DMS79 (cell line): ENCODE measurements around the gene RCAN2.

Experiments
- DNase-seq: peaks from one replicate; lab custom pipeline; 2025; lab: John Stamatoyannopoulos, UW

RCAN2 gene

DNA sequence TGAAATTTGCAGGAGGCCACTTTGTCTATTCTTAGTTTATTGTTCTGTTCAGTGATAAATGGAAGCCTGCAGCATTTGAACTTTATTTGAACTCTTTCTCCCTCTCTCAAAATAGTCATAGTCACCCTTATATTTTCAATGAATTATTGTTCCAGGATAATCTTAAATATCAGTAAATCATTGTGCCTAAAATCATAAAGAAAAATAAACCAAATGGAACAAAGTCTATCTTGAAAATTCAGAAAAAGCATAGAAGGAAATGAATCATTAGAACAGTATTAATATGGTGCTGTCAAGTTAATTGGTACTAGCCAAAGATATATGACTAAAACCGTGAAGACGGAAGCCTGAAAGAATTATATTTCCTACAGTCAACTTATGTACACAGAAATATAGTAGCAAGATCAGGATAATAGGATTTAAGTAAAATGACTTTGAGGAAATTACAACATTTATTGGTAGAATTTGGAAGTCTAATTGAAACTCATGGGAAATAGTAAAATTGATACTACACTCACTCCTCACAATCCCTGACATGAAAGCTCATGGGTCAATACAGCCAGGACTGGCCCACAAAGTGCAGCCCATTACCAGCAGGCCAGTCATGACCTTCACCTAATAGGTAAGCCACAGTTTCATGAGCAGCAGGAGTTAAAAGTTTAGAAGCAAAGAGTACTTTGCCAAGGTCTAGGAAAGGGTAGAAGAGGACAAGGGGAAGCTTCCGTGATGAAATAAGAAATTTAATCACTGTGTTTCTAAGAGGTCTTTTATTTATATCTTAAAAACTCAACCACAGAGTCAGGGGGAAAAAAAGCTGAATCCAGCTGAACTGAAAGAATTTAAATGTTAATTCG lies 200.6 kb downstream of the RCAN2 start:
- DNase-seq: no peak

DNA sequence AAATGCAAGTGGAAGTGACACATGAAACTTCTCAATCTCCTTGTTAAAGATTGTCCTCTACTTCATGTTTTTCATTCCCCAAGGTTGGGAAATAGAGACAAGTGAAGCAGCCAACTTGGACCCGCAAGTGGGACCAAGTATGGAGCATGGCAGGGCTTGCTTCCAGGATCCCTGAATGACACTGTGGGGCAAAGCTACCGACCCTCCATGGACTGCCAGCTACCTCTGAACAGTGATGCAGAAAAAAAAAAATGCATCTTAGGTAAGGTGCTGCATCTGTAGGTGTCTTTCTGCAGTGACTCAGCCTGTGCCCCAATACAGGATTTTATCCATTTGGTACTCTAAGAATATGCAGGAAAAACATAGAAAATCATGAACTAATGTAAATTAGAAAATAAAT lies 201.4 kb downstream of the RCAN2 start:
- DNase-seq: no peak

DNA sequence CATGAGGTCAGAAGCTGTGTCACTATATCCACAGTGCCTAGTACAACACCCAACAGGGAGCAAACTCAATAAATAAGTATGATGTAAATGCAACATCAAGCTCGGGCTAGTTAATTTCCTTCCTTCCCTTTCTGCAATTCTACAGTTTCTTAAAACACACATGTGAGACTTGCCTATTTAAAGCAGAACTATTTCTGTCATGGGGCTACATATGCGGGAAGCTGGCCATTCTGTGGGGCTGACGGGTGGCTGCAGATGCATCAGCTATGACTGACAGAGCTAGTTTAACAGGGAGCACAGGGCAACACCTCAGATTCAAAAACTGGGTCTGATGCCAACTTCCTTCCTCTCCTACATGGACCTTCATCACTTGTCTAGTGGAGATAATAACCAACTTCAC lies 202.4 kb downstream of the RCAN2 start:
- no peak for DNase-seq

DNA sequence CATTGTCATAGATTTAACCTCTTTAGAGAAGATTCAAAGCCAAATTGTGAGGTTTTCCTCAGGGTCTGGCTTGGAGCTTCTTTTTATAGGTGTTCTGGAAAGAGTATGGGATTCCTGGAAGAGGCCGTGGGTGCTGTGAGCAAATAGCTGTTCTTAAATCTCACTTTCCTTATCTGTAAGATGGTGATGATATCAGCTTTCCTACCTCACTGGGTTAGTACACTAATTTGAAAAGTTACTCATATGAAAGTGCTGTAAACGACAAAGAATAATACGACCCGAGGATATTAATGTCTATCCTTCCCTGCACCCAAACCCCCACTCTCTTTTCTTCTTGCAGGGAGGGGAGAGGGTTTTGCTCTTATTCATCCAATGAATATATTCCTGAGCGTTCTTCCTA lies 203.6 kb downstream of the RCAN2 start:
- no peak for DNase-seq

DNA sequence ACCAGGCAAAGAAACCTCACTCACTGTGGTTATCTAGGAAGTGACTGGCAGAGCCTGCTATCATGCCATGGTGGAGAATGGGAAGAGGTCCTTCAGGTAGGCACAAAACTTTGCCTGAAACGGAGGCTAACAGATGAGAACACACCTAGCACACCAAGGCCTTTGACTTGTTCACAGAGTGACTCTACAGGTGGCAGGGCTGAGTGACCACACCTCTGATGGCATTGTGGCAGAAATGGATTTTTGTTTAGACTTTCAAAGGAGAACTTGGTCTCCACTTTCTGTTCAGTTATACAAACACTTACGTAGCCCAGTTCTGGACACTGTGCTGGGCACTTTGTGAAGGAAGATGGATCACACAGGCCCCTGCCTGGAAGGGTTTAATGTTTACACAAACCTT lies 204.2 kb downstream of the RCAN2 start:
- DNase-seq: no peak

DNA sequence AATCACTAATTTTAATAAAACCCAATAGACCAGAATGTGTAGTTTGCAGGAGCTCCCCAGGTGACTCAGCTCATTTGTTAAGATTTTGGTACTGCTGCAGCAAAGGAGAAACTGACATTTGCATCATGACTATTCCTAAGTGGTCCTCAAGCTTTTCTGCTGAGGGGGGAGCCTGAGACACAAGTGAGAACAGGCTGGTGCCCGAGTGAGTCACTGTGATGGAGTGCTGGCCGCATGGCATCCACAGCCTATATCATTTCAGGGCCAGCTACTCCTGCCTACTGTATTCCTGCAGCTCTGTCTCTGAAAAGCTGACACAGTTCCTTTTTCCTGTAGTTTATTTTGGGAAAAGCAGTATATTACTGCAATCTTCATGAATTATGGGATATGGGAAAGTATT lies 206.8 kb downstream of the RCAN2 start:
- DNase-seq: no peak

DNA sequence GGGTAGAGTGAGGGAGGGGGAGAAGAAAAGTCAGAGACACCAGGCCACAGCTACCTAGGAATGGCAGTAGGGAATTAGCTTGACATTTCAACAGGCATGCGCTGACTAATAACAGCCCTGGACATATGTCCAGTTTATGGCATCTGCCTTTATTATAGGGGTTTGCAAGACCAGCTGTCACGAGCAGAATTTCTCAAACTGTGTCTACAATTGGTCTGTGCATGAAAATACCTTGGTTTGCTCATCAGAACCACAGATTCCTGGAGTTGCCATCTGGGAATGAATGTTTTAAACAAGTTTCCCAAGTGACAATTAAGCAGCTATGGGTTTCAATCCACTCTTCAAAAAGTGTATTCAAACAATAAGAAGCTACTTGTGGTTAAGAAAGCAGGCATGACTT lies 210.1 kb downstream of the RCAN2 start:
- DNase-seq: no peak

DNA sequence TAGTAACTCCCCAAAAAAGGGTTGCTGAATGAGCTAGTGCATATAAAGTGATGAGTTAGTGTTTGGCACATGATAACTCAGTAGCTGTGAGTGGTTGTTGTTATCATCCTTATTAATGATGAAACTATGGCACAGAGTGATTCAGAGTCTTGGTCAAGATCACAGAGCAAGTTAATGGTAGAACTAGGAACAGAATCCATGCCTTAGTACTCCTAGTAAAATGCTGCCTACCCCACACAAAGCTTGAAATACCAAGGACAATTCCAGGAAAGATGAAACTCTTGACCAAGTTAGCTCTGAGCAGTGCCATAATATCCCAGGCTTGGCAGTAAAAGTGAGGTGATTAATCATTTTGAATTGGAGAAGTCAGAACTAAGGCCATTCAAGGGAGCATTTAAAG lies 211.4 kb downstream of the RCAN2 start:
- DNase-seq: no peak

DNA sequence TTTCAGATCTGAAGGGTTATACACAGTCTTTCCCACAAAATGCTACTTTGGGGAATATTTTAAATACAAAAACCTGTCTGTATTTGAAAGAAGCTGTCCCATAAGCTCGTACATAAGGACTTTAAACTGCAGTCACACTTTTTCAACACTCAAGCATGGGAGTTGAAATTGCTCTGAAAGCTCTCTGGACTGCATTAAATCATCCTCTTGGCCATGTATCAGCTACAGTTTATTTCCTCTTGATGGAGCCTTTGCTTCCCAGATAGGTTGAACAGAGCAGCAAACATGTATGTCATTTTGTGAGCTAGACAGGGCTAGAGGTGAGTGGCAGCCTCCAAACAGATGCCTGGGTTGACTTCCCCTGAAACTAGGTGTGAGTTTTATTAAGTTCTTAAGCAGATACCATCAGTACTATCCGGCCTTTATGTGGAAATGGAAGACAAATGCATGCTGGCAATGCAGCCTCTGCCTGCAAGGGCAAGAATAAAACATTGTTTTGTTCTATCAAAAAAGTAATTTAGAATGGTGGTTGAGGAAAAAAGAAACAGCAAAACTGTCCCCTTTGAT lies 214.6 kb downstream of the RCAN2 start:
- DNase-seq: no peak

DNA sequence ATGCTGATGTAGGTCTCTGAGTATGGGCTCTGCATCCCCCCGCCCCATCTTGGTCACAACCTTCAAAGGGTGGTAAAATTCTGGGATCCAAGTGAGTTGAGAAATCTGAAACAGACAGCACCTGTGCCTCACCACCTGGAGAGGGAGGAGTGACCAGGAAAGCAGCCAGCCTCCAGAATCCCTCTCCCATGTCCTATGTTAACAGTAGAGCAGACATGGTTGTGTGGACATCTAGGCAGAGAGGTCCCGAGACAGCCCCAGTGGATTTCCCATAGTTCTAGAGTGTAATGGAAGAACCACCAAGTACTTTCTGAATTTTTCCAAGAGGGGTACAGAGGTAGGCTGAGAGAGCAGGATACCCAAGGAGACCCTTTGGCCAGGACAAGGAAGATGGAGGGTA lies 216.7 kb downstream of the RCAN2 start:
- no peak for DNase-seq

DNA sequence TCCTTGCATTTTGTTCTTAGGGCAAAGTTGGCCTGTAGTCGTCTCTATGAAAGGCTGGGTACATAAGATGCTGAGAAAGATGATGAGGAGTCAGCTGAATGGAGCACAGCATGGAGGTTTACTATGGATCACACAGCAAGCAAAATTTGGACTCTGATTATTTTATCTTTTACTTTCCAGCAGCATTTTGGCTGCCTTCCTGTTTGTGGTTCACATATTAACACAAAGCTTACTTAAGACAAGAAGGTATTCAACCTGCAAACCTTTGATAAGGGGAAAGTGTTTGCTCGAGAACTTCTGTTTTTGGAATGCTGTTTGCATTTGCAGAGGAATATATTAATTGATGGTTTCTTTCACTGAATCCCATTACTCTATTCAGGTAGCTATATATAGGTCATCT lies 217.3 kb downstream of the RCAN2 start:
- no peak for DNase-seq

DNA sequence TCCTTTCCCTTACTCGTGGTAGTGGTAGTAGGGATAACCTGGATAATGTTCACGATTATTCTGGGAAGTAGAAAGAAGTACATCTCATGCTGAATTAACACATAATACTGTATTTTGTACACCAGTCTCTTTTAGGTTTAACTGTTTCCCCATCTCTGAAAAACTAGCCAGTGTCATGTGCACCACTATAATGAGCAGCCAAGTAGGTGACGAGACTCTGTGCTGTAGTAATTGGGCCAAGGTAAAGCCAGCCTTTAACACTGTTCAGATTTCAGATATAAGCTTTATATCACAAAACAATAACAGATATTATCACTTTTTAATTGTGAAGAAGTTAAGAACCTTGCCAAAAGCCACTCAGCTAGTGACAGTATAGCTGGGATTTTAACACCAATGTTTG lies 219.5 kb downstream of the RCAN2 start:
- no peak for DNase-seq

DNA sequence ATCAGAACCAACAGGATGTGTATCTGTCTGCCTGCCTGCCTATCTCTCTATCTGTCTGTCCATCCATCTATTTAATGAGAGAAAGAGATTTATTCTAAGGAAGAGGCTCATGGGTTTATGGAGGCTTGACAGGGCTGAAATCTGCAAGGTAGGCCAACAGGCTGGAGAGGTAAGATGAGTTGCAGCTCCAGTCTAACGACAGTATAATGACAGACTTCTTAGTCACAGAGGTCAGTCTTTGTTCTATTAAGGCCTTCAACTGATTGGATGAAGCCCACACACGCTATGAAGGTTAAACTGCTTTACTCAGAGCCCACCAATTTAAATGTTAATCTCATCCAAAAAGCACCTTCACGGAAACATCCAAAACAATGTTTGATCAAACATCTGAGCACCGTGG lies 220.1 kb downstream of the RCAN2 start:
- no peak for DNase-seq

DNA sequence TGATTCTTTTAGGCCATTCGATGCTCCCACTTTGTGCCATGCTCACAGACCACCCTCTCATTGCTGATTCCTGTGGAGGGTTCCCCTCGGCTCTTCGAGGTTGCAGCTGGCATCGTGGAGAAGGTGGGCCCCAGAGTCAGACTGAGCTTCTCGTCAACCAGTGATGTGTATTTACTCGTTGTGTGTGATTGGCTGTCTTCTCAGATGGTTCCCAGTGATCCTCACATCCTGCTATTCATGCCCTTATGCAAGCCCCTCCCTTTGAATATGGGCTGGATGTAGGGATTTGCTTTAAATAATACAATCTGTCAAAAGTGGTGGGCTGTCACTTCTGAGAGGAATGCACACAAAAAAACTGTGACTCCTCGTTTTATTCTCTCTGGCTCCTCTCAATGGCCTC lies 220.9 kb downstream of the RCAN2 start:
- no peak for DNase-seq

DNA sequence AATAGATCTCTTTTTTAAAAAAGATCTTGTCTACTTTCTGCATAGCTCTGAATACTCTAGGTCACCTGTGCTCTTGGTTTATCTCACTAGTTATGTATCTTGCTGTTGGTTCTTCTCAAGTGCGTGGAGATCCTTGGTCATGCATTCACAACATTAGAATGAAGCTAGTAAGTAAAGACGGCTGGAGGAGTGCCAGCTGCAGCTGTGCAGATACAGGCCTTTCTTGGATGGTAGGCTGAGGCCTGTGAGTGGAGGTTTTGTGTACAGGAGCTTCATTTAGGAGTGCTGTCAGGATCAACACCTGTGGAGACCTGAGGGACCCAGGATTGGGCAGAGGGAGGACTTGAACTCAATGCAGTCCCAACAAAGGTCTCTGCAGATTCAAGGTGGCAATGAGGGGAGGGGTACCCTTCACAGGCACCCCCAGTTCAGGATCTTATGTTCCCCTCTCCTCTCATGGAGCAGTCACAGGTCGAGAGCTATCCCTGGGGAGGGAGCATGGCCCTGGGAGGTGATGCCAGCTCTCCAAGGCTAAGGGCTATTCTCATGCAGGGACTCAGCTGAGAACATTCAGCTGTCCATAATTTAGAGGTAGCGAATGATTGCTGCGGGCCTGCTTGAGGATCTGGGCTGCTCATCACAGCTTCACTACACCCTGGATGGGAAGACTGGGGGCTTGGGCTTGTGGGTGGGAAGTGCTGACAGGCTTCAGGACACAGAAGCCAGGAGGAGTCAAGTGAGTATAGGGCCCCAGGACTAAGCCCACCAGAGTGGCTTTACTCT lies 221.6 kb downstream of the RCAN2 start:
- peak; percentile 93 for DNase-seq

DNA sequence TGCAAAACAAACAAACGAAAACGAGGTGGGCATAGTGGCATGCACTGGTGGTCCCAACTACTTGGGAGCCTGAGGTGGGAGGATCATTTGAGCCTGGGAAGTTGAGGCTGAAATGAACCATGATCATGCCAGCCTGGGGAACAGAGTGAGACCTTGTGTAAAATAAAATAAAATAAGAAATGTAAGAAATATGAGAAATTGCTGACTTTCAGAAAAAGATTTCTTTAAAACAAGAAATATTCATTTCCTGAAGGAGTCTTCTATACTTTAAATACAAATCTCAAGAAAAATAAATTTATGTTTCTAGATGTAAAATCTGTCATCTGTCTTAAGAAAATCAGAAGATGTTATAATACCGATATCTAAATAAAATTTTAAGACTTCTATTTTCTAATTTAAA lies 223.7 kb downstream of the RCAN2 start:
- no peak for DNase-seq

DNA sequence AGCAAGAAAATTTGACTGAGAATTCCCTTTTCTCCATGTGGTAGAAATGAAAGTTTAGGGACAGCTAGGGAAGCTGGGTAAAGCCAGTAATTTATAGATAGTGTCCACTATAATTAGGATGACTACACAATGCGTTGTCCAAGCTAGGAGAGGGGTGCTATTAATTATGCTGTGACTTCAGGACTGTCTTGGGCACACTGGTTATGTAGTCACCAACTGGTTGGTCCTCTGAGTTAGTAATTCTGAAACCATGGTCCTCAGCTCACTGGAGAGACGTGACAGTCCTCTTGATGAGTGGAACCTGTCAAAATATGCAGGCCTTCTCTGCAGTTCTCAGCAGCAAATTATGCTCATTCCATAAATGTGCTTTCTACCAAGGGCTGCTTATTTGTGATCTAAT lies 225.9 kb downstream of the RCAN2 start:
- no peak for DNase-seq

DNA sequence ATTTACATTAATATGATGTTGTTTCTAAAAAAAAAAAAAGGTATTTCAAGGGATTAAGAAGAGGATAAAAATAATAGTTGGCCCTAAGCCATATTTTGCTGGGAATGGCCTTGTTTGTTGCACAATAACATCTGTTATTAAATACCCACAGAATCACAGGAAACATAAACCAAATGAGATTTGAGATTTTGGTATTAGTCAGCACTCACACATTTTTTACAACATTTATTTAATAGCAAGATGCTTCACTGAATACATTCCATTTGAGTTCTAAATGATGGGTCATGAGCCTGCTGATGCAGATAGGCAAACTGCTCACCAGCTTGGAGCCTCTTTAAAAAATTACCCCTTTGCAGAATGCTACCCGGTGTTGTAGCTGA lies 227.6 kb downstream of the RCAN2 start:
- DNase-seq: no peak

DNA sequence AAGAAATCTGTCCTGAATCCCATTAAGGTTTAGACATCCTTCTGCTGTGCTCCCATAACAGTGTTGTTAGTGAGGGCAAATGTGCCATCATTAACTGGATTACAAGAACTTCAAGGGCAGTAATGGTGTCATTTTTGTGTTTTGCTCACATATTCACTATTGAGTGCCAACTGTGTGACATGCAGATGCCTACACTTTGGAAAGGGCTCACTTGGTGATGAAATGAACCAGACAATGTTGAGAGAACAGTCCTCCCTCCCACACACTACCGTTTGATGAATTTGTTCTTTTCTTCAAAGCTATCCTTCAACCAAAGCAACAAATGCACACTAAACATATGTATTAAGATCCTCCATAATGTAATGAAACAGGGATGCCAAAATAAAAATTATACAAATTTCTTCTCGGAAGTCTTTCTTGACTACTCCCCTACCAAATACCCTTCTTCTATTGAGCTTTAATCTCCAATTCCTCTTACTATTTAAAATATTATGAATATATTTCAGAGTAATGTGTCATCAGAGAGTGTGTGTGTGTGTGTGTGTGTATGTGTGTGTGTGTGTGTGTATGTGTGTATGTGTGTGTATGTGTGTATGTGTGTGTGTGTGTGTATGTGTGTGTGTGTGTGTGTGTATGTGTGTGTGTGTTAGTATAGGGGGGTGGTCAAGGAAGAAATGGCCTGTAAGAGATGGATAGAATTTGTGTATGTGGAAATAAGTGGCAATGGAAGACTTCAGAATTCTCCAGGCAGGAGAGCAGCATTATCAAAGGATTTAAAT lies 228.1 kb downstream of the RCAN2 start:
- DNase-seq: no peak

DNA sequence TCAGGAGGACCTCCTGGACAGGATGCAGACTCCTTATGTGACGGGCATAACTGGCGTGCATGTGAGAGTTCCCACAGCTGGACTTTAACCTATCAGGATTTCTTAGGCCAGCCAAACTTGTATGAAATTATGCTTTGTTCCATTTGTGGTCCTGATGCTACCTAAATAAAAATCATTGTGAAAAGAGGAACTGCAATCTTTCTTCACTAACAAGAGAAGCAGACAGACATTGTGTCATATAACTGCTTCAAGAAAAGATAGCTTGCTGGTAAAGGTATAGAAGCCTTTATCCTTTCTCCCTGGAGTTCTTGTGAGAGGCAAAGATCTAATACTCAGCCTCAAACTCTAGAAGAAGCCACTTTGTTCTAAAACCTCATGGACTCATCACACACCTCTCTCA lies 233.0 kb downstream of the RCAN2 start:
- DNase-seq: no peak

DNA sequence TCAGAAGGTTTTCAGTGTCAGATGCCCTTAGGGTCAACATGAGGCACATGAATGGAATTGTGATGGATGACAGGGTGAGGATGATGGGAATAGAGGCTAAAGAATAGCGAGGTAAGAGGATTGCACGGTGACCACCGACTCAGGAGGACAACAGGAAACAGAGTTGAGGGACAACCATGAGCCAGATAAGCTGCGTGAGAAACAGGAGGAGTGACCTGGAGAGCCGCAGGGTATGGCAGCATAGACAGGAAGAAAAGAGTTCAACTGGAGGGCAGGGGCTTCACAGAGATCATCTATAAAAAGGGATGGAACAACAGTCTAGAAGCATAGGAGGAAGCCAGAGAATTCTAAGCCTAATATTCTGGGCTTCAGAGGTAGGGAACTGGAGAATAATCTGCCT lies 235.7 kb downstream of the RCAN2 start:
- DNase-seq: no peak

DNA sequence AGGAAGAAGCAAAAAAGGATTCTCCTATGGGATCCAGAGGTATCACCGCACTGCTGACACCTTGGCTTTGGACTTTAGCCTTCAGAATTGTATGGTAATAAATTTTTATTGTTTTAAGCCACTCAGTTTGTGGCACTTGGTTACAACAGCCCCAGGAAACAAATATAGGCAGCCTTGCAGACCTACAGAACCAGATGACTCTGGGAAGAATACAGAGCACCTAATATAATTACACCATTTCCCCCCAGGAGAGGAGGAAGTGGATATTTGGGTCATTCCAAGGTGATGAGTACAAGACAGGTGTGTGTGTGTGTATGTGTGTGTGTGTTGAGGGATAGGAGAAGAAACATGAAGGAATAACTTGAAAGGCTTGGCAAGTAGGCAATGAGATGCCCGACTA lies 236.3 kb downstream of the RCAN2 start:
- no peak for DNase-seq

DNA sequence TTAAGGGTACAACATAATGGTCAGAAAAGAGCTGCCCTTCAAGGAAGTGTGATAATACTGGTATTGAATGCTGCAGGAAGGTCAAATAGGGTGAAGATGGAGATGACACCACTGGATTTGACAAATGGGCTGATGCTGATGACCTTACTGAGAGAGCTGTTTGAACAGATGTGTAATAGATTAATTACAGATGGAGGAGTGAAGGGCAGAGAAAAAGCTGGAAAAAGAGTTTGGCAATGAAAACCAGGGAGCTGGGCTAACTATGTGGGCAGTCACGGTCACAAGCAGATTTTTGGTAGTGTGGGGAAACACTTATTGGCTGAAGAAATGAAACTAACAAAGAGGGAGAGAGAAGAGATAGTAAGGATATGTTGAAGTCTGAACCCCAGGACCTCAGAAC lies 236.9 kb downstream of the RCAN2 start:
- no peak for DNase-seq
